CD14-positive monocyte (primary cell): ENCODE data around the gene WWC1. TPM values are rescaled to one million over a fixed set of nuclear protein-coding genes. Genes with fewer than 3 reads are reported as not detected.

ENCODE experiments used
- DNase-seq, 3 donors: peaks; one replicate each; pipeline ENCODE4 v3.0.0-alpha.2; 2011 to 2022
- H2AFZ ChIP-seq: 2 replicates; pipeline ENCODE4 v1.6.0; 2012; ENCODE audit warnings: mild to moderate bottlenecking, low read depth, low read length, inconsistent platforms; ENCODE audit not compliant: insufficient read depth, poor library complexity, severe bottlenecking
- H3K27ac ChIP-seq, 2 donors: 1 replicate in 1 of 2; 2 replicates in 1 of 2; pipeline ENCODE4 v1.5.1; 2012 to 2013; ENCODE audit warnings: low read length in 2 of 2, control low read depth in 1 of 2, inconsistent platforms in 1 of 2, low read depth in 1 of 2, mild to moderate bottlenecking in 1 of 2
- H3K27me3 ChIP-seq, 2 donors: one replicate each; pipeline versions ENCODE4 v1.6.0 to v1.6.1; 2011 to 2013; ENCODE audit warnings: low read length in 2 of 2; ENCODE audit not compliant: control insufficient read depth in 2 of 2, insufficient read depth in 2 of 2
- H3K36me3 ChIP-seq, 2 donors: replicated peaks in 1 of 2; 1 replicate in 1 of 2; 2 replicates in 1 of 2; pipeline versions ENCODE4 v1.5.1 to v1.6.1; 2012 to 2013; ENCODE audit warnings: low read length in 2 of 2, control low read depth in 1 of 2, inconsistent platforms in 1 of 2, mild to moderate bottlenecking in 1 of 2; ENCODE audit not compliant: insufficient read depth in 2 of 2, control insufficient read depth in 1 of 2
- H3K4me1 ChIP-seq, 2 donors: 1 replicate in 1 of 2; 2 replicates in 1 of 2; pipeline versions ENCODE4 v1.5.1 to v1.6.1; 2012 to 2013; ENCODE audit warnings: low read length in 2 of 2, control low read depth in 1 of 2, inconsistent platforms in 1 of 2, mild to moderate bottlenecking in 1 of 2, moderate library complexity in 1 of 2; ENCODE audit not compliant: insufficient read depth in 2 of 2, control insufficient read depth in 1 of 2
- H3K4me2 ChIP-seq: replicated peaks from 2 replicates; pipeline ENCODE3; 2012; ENCODE audit warnings: low read length, moderate library complexity, mild to moderate bottlenecking; ENCODE audit not compliant: poor library complexity, severe bottlenecking; ENCODE audit errors: extremely low read depth
- H3K4me3 ChIP-seq, 3 experiments: fragments of 200-600 bp in 1 of 3; sonication (generic) in 1 of 3; replicated peaks in 1 of 3; 1 replicate in 2 of 3; 2 replicates in 1 of 3; pipeline ENCODE4 v1.5.1; 2011 to 2013; ENCODE audit warnings: low read length in 3 of 3, mild to moderate bottlenecking in 3 of 3, control low read depth in 2 of 3, low read depth in 2 of 3, inconsistent platforms in 1 of 3, moderate library complexity in 1 of 3
- H3K79me2 ChIP-seq: 2 replicates; pipeline ENCODE4 v1.6.0; 2012; ENCODE audit warnings: mild to moderate bottlenecking, control low read depth, inconsistent platforms, low read length, moderate library complexity; ENCODE audit not compliant: insufficient read depth
- H3K9ac ChIP-seq: 2 replicates; pipeline ENCODE4 v1.6.0; 2017; ENCODE audit warnings: low read length, mild to moderate bottlenecking; ENCODE audit not compliant: insufficient read depth, poor library complexity, severe bottlenecking
- H3K9me3 ChIP-seq, 2 donors: replicated peaks in 1 of 2; 1 replicate in 1 of 2; 2 replicates in 1 of 2; pipeline versions ENCODE4 v1.5.1 to v1.6.1; 2012 to 2013; ENCODE audit warnings: low read length in 2 of 2, control low read depth in 1 of 2; ENCODE audit not compliant: control insufficient read depth in 1 of 2, insufficient read depth in 1 of 2
- H4K20me1 ChIP-seq: 2 replicates; pipeline ENCODE4 v1.6.0; 2012; ENCODE audit warnings: mild to moderate bottlenecking, low read length, control low read depth, moderate library complexity; ENCODE audit not compliant: insufficient read depth
- H3K27ac Mint-ChIP-seq, 7 donors: one replicate each; pipeline ENCODE4 v1.8.0; 2020; ENCODE audit warnings: mild to moderate bottlenecking in 7 of 7, mixed read lengths in 7 of 7, moderate library complexity in 6 of 7, inconsistent platforms in 2 of 7
- H3K27me3 Mint-ChIP-seq, 3 donors: one replicate each; pipeline ENCODE4 v1.8.0; 2021 to 2022; ENCODE audit warnings: low read depth in 3 of 3, mild to moderate bottlenecking in 3 of 3, mixed read lengths in 3 of 3, moderate library complexity in 3 of 3, inconsistent platforms in 1 of 3
- H3K36me3 Mint-ChIP-seq, 2 donors: one replicate each; pipeline ENCODE4 v1.8.0; 2020; ENCODE audit warnings: mixed read lengths in 2 of 2, inconsistent platforms in 1 of 2, mild to moderate bottlenecking in 1 of 2
- H3K4me1 Mint-ChIP-seq: one replicate; pipeline ENCODE4 v1.8.0; 2020; ENCODE audit warnings: mild to moderate bottlenecking, mixed read lengths
- H3K4me3 Mint-ChIP-seq, 2 donors: one replicate each; pipeline ENCODE4 v1.8.0; 2020; ENCODE audit warnings: mild to moderate bottlenecking in 2 of 2, mixed read lengths in 2 of 2, moderate library complexity in 1 of 2
- H3K9me3 Mint-ChIP-seq, 7 donors: one replicate each; pipeline ENCODE4 v1.8.0; 2020 to 2022; ENCODE audit warnings: mixed read lengths in 7 of 7, mild to moderate bottlenecking in 6 of 7, moderate library complexity in 6 of 7, inconsistent platforms in 2 of 7
- CTCF ChIP-seq: fragments of 200-600 bp; IDR thresholded peaks from one replicate; pipeline ENCODE4 v1.8.0; 2022; ENCODE audit warnings: antibody characterized with exemption, mild to moderate bottlenecking
- whole genome bisulfite sequencing: methylation state at CpG from one replicate; pipeline ENCODE4 v1.1.5; 2013; ENCODE audit warnings: missing lambda C conversion rate; ENCODE audit not compliant: insufficient coverage; 5-methylcytosine and 5-hydroxymethylcytosine counted together
- intact Hi-C, 2 donors: fragments of 100-400 bp; cut with micrococcal nuclease; formaldehyde crosslinking; loops; one replicate each; pipeline versions ENCODE4 v1.15.0 to v1.15.1; 2023
- polyA plus RNA-seq, 3 donors: library from polyadenylated mRNA; depleted of rRNA in 1 of 3; unstranded in 2 of 3; stranded (reverse) in 1 of 3; fragments of 300-500 nt in 2 of 3; fragments of >200 nt in 1 of 3; fragmentation: Illumina TruSeq in 2 of 3; gene quantifications; 1 replicate in 2 of 3; 2 replicates in 1 of 3; pipeline ENCODE4 v1.2.3, GENCODE V29; 2012 to 2021

WWC1 gene
- polyA plus RNA-seq, 3 donors, result not detected

GRCh38 chr5:168407211-168407610 is 115.8 kb downstream of the WWC1 start:
- no peak overlapping the region for H3K4me3 ChIP-seq
- peaks cover 14% of the 10 kb centered on the region for H3K4me1 Mint-ChIP-seq
- no peak overlapping the region for H3K9ac ChIP-seq
- no peak for DNase-seq
- no CpG with 5 or more reads among the region's 1 CpG for WGBS
- H3K9me3 ChIP-seq, result no peaks in the 10 kb centered on the region
- no peak overlapping the region for H3K4me2 ChIP-seq
- no peaks in the 10 kb centered on the region for H3K9me3 Mint-ChIP-seq
- no peaks in the 10 kb centered on the region for H3K36me3 ChIP-seq
- no peak overlapping the region for H2AFZ ChIP-seq
- no peaks in the 10 kb centered on the region for H3K79me2 ChIP-seq
- H3K27me3 Mint-ChIP-seq, result peaks cover 0 to 3% (median 2%) of the 10 kb centered on the region in 3 donors
- no peak for TF ChIP-seq CTCF
- intact Hi-C loops, result no loop called here
- no peaks in the 10 kb centered on the region for H3K27me3 ChIP-seq
- no peaks in the 10 kb centered on the region for H3K36me3 Mint-ChIP-seq
- no peak overlapping the region for H3K4me3 Mint-ChIP-seq
- H3K27ac ChIP-seq, result no peak overlapping the region
- peaks cover 8 to 9% of the 10 kb centered on the region in 2 donors for H3K4me1 ChIP-seq
- H4K20me1 ChIP-seq, result no peaks in the 10 kb centered on the region
- H3K27ac Mint-ChIP-seq, result no peak overlapping the region

GRCh38 chr5:168408561-168409305 is 117.3 kb downstream of the WWC1 start:
- H3K79me2 ChIP-seq, result no peaks in the 10 kb centered on the region
- no peak overlapping the region for H3K27ac ChIP-seq
- no peak for DNase-seq
- Mint-ChIP-seq H3K27ac (no peak overlapping the region), H3K36me3 (no peaks in the 10 kb centered on the region), H3K4me1 (peaks cover 14% of the 10 kb centered on the region), H3K27me3 (no peaks in the 10 kb centered on the region), H3K9me3 (no peaks in the 10 kb centered on the region), H3K4me3 (no peak overlapping the region)
- H3K36me3 ChIP-seq, result no peaks in the 10 kb centered on the region
- intact Hi-C loops, result no loop called here
- no peak overlapping the region for H3K9ac ChIP-seq
- no peak overlapping the region for H3K4me3 ChIP-seq
- H3K4me2 ChIP-seq, result no peak overlapping the region
- H2AFZ ChIP-seq, result peak overlapping the region; percentile 40
- H3K9me3 ChIP-seq, result no peaks in the 10 kb centered on the region
- TF ChIP-seq CTCF, result no peak
- no peaks in the 10 kb centered on the region for H4K20me1 ChIP-seq
- H3K4me1 ChIP-seq, result peaks cover 8 to 9% of the 10 kb centered on the region in 2 donors
- no peaks in the 10 kb centered on the region for H3K27me3 ChIP-seq
- 94% methylated on average over 9 of the region's 11 CpGs for WGBS
